Liver (tissue), 3 donors: Measurements from ENCODE around the gene CCDC33.

Source experiments
- ATF3 ChIP-seq: IDR thresholded peaks from 2 replicates; pipeline ENCODE4 v1.6.1; 2016; ENCODE audit warnings: antibody characterized with exemption
- CTCF ChIP-seq: fragments of 150-350 bp; IDR thresholded peaks from 2 replicates; pipeline ENCODE4 v1.5.1; 2017; ENCODE audit warnings: improper control_type of control experiment, low read depth, low read length; ENCODE audit not compliant: missing input control
- EGR1 ChIP-seq, 2 donors: IDR thresholded peaks; 2 replicates each; pipeline ENCODE4 v1.6.1; 2016 to 2018; ENCODE audit warnings: antibody characterized with exemption in 2 of 2, low read depth in 2 of 2
- GABPA ChIP-seq, 2 donors: IDR thresholded peaks in 1 of 2; conservative IDR thresholded peaks in 1 of 2; 2 replicates each; pipeline ENCODE4 v1.6.1; 2016; ENCODE audit warnings: antibody characterized with exemption in 2 of 2, mild to moderate bottlenecking in 1 of 2, moderate library complexity in 1 of 2
- HNF4A ChIP-seq, 2 donors: conservative IDR thresholded peaks; 2 replicates each; pipeline ENCODE4 v1.6.1; 2016; ENCODE audit warnings: antibody characterized with exemption in 2 of 2, mild to moderate bottlenecking in 2 of 2
- MAX ChIP-seq: IDR thresholded peaks from 2 replicates; pipeline ENCODE4 v1.6.1; 2016; ENCODE audit warnings: antibody characterized with exemption
- NR2F2 ChIP-seq: IDR thresholded peaks from 2 replicates; pipeline ENCODE4 v1.6.1; 2016; ENCODE audit warnings: antibody characterized with exemption
- RAD21 ChIP-seq, 2 donors: IDR thresholded peaks; 2 replicates each; pipeline ENCODE4 v1.6.1; 2016; ENCODE audit warnings: antibody characterized with exemption in 2 of 2, mild to moderate bottlenecking in 2 of 2
- TAF1 ChIP-seq: conservative IDR thresholded peaks from 2 replicates; pipeline ENCODE4 v1.6.1; 2016; ENCODE audit warnings: antibody characterized with exemption, mild to moderate bottlenecking
- donor health status: healthy.
- donor health status: healthy.

DNA sequence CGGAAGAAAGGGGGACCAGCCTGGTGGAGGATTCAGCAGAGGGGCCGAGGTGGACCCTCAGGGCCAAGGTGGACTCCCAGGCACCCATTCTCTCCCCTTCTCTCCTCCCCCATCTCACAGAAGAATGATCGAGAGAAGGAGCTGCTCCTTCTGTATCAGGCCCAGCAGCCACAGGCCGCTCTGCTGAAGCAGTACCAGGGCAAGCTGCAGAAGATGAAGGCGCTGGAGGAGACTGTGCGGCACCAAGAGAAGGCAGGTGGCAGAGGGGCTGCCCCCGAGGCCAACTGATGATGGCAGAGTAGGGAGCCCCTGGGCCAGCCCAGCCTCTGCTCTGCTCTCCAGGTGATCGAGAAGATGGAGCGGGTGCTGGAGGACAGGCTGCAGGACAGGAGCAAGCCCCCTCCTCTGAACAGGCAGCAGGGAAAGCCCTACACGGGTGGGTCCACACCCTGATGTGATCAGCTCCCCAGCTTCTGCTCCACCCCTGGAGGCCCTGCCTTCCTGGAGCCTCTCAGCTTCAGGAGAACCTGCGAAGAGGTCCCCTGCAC, 94.8 kb downstream of the CCDC33 start:
- no peak for TF ChIP-seq CTCF
- TF ChIP-seq ATF3, result no peak
- TF ChIP-seq MAX, result no peak
- TF ChIP-seq TAF1, result no peak
- TF ChIP-seq RAD21 (IDR thresholded peaks at IDR 0.05), result no peak
- TF ChIP-seq EGR1 (IDR thresholded peaks at IDR 0.05; ENCODE audit: low read depth in 2 of 2), result no peak
- TF ChIP-seq NR2F2, result no peak
- TF ChIP-seq HNF4A (conservative IDR thresholded peaks at IDR 0.05), result no peak
- no peak for TF ChIP-seq GABPA (IDR thresholded peaks at IDR 0.05 in 1 of 2, conservative IDR thresholded peaks at IDR 0.05 in 1 of 2)
